ENCODE data around the gene CADPS2.
"Not testable (repeated sequence)": the region's sequence is repeated elsewhere in the genome, so short reads cannot be mapped to it uniquely, and the experiment has no call there.

CADPS2 gene

GRCh38 chr7:122307228-122307621 lies 579.0 kb downstream of the CADPS2 start:
- no peak for DNase-seq (ENCODE audit: low read depth)

- DNase-seq (ENCODE audit: low read depth), result no peak
Observed at GRCh38 chr7:122306320-122307227, 579.7 kb downstream of the CADPS2 start.

- DNase-seq (ENCODE audit: low read depth), result no peak
Observed at GRCh38 chr7:122305475-122306319, 580.6 kb downstream of the CADPS2 start.

GRCh38 chr7:122304996-122305421 lies 581.3 kb downstream of the CADPS2 start:
- no peak for DNase-seq (ENCODE audit: low read depth)

- DNase-seq (ENCODE audit: low read depth), result no peak
Observed at GRCh38 chr7:122304319-122304975, 581.8 kb downstream of the CADPS2 start, which contains the start of gene FEZF1. Gene FEZF1 (minus strand): TSS chr7:122304750. CDS start chr7:122304437, 313 bp downstream.

GRCh38 chr7:122303531-122304318 lies 582.5 kb downstream of the CADPS2 start:
- DNase-seq (ENCODE audit: low read depth), result no peak

- no peak for DNase-seq (ENCODE audit: low read depth)
Observed at GRCh38 chr7:122302761-122303530, 583.3 kb downstream of the CADPS2 start.

GRCh38 chr7:122301858-122302760 lies 584.2 kb downstream of the CADPS2 start:
- no peak for DNase-seq (ENCODE audit: low read depth)

- no peak for DNase-seq (ENCODE audit: low read depth)
Observed at GRCh38 chr7:122300956-122301833, 585.1 kb downstream of the CADPS2 start.

GRCh38 chr7:122300211-122300932 lies 585.9 kb downstream of the CADPS2 start:
- no peak for DNase-seq (ENCODE audit: low read depth)

- DNase-seq (ENCODE audit: low read depth), result no peak
Observed at GRCh38 chr7:122299624-122300210, 586.5 kb downstream of the CADPS2 start.

GRCh38 chr7:122298618-122299017 lies 587.6 kb downstream of the CADPS2 start:
- DNase-seq (ENCODE audit: low read depth), result no peak

- DNase-seq (ENCODE audit: low read depth), result no peak
Observed at GRCh38 chr7:122298131-122298530, 588.1 kb downstream of the CADPS2 start.

GRCh38 chr7:122291189-122291588 lies 595.1 kb downstream of the CADPS2 start:
- no peak for DNase-seq (ENCODE audit: low read depth)

GRCh38 chr7:122290476-122290875 lies 595.8 kb downstream of the CADPS2 start:
- DNase-seq (ENCODE audit: low read depth), result no peak

- DNase-seq (ENCODE audit: low read depth), result no peak
Observed at GRCh38 chr7:122289426-122289825, 596.8 kb downstream of the CADPS2 start.

- DNase-seq (ENCODE audit: low read depth), result not testable (repeated sequence)
Observed at GRCh38 chr7:122284608-122285007, 601.7 kb downstream of the CADPS2 start.
